Heart left ventricle (tissue), 13 donors: ENCODE data around the gene LIN54.

Experiments
- POLR2A ChIP-seq, 2 donors: fragments of 450-650 bp; IDR thresholded peaks; one replicate each; pipeline ENCODE4 v1.6.1; 2017; ENCODE audit warnings: antibody characterized with exemption in 2 of 2, mild to moderate bottlenecking in 2 of 2, moderate library complexity in 2 of 2
- TF ChIP-seq, protein P1 (sequence below), 12 donors: fragments of 200-600 bp; sonication (generic) in 4 of 12; IDR thresholded peaks; one replicate each; pipeline versions ENCODE4 v1.5.0 to v1.8.0; 2018 to 2022; ENCODE audit warnings: antibody characterized with exemption in 12 of 12, mild to moderate bottlenecking in 5 of 12
- donor health status: ischemic (EF 13 %, LVEDD 7.1; RV severe dilation, severe dysfunction).
- donor health status: DM: no; HTN: yes; CAD: no.
- donor health status: DM: no; HTN: no; CAD: no.
- donor health status: ischemic (EF 25% LVEDD 6.9; RV normal size, moderate dysfunction).
- donor health status: ischemic (EF 25% LVEDD 5.7; RV mildly dilated, moderate dysfunction).
- donor health status: ischemic (EF 35%, LVEDD 5.7; RV mildly dilated, moderate dysfunction).
- donor health status: nonischemic (EF 11% LVEDD 7.7; RV severe dilation, severe dysfunction).
- donor health status: DM: yes; HTN: yes; CAD: no.
- donor health status: PGD.
- donor health status: ischemic (EF 29% LVEDD 5.4; RV normal size, mild dysfunction).
- donor health status: nonischemic (EF 23%, LVEDD 6.1; RV moderate dilation, normal function).

DNA sequence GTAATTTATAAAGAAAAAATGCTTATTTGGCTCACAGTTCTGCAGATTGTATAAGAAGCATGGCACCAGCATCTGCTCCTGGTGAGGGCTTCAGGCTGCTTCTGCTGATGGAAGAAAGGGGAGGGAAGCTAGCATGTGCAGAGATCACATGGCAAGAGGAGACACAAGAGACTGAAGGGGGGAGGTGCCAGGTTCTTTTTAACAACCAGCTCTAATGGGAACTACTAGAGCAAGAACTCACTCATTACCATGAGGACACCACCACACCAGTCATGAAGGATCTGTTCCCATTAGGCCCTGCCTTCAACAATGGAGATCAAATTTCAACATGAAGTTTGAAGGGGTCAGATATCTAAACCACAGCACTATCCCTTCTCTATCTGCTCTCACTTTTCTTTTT lies 14.9 kb upstream of the LIN54 start:
- TF ChIP-seq, protein P1, sequence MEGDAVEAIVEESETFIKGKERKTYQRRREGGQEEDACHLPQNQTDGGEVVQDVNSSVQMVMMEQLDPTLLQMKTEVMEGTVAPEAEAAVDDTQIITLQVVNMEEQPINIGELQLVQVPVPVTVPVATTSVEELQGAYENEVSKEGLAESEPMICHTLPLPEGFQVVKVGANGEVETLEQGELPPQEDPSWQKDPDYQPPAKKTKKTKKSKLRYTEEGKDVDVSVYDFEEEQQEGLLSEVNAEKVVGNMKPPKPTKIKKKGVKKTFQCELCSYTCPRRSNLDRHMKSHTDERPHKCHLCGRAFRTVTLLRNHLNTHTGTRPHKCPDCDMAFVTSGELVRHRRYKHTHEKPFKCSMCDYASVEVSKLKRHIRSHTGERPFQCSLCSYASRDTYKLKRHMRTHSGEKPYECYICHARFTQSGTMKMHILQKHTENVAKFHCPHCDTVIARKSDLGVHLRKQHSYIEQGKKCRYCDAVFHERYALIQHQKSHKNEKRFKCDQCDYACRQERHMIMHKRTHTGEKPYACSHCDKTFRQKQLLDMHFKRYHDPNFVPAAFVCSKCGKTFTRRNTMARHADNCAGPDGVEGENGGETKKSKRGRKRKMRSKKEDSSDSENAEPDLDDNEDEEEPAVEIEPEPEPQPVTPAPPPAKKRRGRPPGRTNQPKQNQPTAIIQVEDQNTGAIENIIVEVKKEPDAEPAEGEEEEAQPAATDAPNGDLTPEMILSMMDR (IDR thresholded peaks at IDR 0.05), result no peak
- TF ChIP-seq POLR2A (IDR thresholded peaks at IDR 0.05), result no peak
